C4-2B (cell line): Measurements from ENCODE around the gene SPTLC3.

ENCODE experiments used
- CTCF ChIP-seq: fragments of 450-650 bp; conservative IDR thresholded peaks from 2 replicates; pipeline ENCODE4 v1.5.1; 2017; ENCODE audit warnings: mild to moderate bottlenecking
- ZFX ChIP-seq: fragments of 450-650 bp; IDR thresholded peaks from 2 replicates; pipeline ENCODE4 v1.6.1; 2017

- TF ChIP-seq CTCF = no peak
- TF ChIP-seq ZFX = no peak
Measured at GRCh38 chr20:13054011-13054410, 45.2 kb downstream of the SPTLC3 start.
